CD14-positive monocyte (primary cell): ENCODE results near the gene RAB28. TPM values are rescaled to one million over a fixed set of nuclear protein-coding genes. Genes with fewer than 3 reads are reported as not detected.

ENCODE experiments used
- DNase-seq, 3 donors: peaks; one replicate each; pipeline ENCODE4 v3.0.0-alpha.2; 2011 to 2022
- H2AFZ ChIP-seq: 2 replicates; pipeline ENCODE4 v1.6.0; 2012; ENCODE audit warnings: mild to moderate bottlenecking, low read depth, low read length, inconsistent platforms; ENCODE audit not compliant: insufficient read depth, poor library complexity, severe bottlenecking
- H3K27ac ChIP-seq, 2 donors: 1 replicate in 1 of 2; 2 replicates in 1 of 2; pipeline ENCODE4 v1.5.1; 2012 to 2013; ENCODE audit warnings: low read length in 2 of 2, control low read depth in 1 of 2, inconsistent platforms in 1 of 2, low read depth in 1 of 2, mild to moderate bottlenecking in 1 of 2
- H3K27me3 ChIP-seq, 2 donors: one replicate each; pipeline versions ENCODE4 v1.6.0 to v1.6.1; 2011 to 2013; ENCODE audit warnings: low read length in 2 of 2; ENCODE audit not compliant: control insufficient read depth in 2 of 2, insufficient read depth in 2 of 2
- H3K36me3 ChIP-seq, 2 donors: replicated peaks in 1 of 2; 1 replicate in 1 of 2; 2 replicates in 1 of 2; pipeline versions ENCODE4 v1.5.1 to v1.6.1; 2012 to 2013; ENCODE audit warnings: low read length in 2 of 2, control low read depth in 1 of 2, inconsistent platforms in 1 of 2, mild to moderate bottlenecking in 1 of 2; ENCODE audit not compliant: insufficient read depth in 2 of 2, control insufficient read depth in 1 of 2
- H3K4me1 ChIP-seq, 2 donors: 1 replicate in 1 of 2; 2 replicates in 1 of 2; pipeline versions ENCODE4 v1.5.1 to v1.6.1; 2012 to 2013; ENCODE audit warnings: low read length in 2 of 2, control low read depth in 1 of 2, inconsistent platforms in 1 of 2, mild to moderate bottlenecking in 1 of 2, moderate library complexity in 1 of 2; ENCODE audit not compliant: insufficient read depth in 2 of 2, control insufficient read depth in 1 of 2
- H3K4me2 ChIP-seq: replicated peaks from 2 replicates; pipeline ENCODE3; 2012; ENCODE audit warnings: low read length, moderate library complexity, mild to moderate bottlenecking; ENCODE audit not compliant: poor library complexity, severe bottlenecking; ENCODE audit errors: extremely low read depth
- H3K4me3 ChIP-seq, 3 experiments: fragments of 200-600 bp in 1 of 3; sonication (generic) in 1 of 3; replicated peaks in 1 of 3; 1 replicate in 2 of 3; 2 replicates in 1 of 3; pipeline ENCODE4 v1.5.1; 2011 to 2013; ENCODE audit warnings: low read length in 3 of 3, mild to moderate bottlenecking in 3 of 3, control low read depth in 2 of 3, low read depth in 2 of 3, inconsistent platforms in 1 of 3, moderate library complexity in 1 of 3
- H3K79me2 ChIP-seq: 2 replicates; pipeline ENCODE4 v1.6.0; 2012; ENCODE audit warnings: mild to moderate bottlenecking, control low read depth, inconsistent platforms, low read length, moderate library complexity; ENCODE audit not compliant: insufficient read depth
- H3K9ac ChIP-seq: 2 replicates; pipeline ENCODE4 v1.6.0; 2017; ENCODE audit warnings: low read length, mild to moderate bottlenecking; ENCODE audit not compliant: insufficient read depth, poor library complexity, severe bottlenecking
- H3K9me3 ChIP-seq, 2 donors: replicated peaks in 1 of 2; 1 replicate in 1 of 2; 2 replicates in 1 of 2; pipeline versions ENCODE4 v1.5.1 to v1.6.1; 2012 to 2013; ENCODE audit warnings: low read length in 2 of 2, control low read depth in 1 of 2; ENCODE audit not compliant: control insufficient read depth in 1 of 2, insufficient read depth in 1 of 2
- H4K20me1 ChIP-seq: 2 replicates; pipeline ENCODE4 v1.6.0; 2012; ENCODE audit warnings: mild to moderate bottlenecking, low read length, control low read depth, moderate library complexity; ENCODE audit not compliant: insufficient read depth
- H3K27ac Mint-ChIP-seq, 7 donors: one replicate each; pipeline ENCODE4 v1.8.0; 2020; ENCODE audit warnings: mild to moderate bottlenecking in 7 of 7, mixed read lengths in 7 of 7, moderate library complexity in 6 of 7, inconsistent platforms in 2 of 7
- H3K27me3 Mint-ChIP-seq, 3 donors: one replicate each; pipeline ENCODE4 v1.8.0; 2021 to 2022; ENCODE audit warnings: low read depth in 3 of 3, mild to moderate bottlenecking in 3 of 3, mixed read lengths in 3 of 3, moderate library complexity in 3 of 3, inconsistent platforms in 1 of 3
- H3K36me3 Mint-ChIP-seq, 2 donors: one replicate each; pipeline ENCODE4 v1.8.0; 2020; ENCODE audit warnings: mixed read lengths in 2 of 2, inconsistent platforms in 1 of 2, mild to moderate bottlenecking in 1 of 2
- H3K4me1 Mint-ChIP-seq: one replicate; pipeline ENCODE4 v1.8.0; 2020; ENCODE audit warnings: mild to moderate bottlenecking, mixed read lengths
- H3K4me3 Mint-ChIP-seq, 2 donors: one replicate each; pipeline ENCODE4 v1.8.0; 2020; ENCODE audit warnings: mild to moderate bottlenecking in 2 of 2, mixed read lengths in 2 of 2, moderate library complexity in 1 of 2
- H3K9me3 Mint-ChIP-seq, 7 donors: one replicate each; pipeline ENCODE4 v1.8.0; 2020 to 2022; ENCODE audit warnings: mixed read lengths in 7 of 7, mild to moderate bottlenecking in 6 of 7, moderate library complexity in 6 of 7, inconsistent platforms in 2 of 7
- CTCF ChIP-seq: fragments of 200-600 bp; IDR thresholded peaks from one replicate; pipeline ENCODE4 v1.8.0; 2022; ENCODE audit warnings: antibody characterized with exemption, mild to moderate bottlenecking
- WGBS: methylation state at CpG from one replicate; pipeline ENCODE4 v1.1.5; 2013; ENCODE audit warnings: missing lambda C conversion rate; ENCODE audit not compliant: insufficient coverage; 5-methylcytosine and 5-hydroxymethylcytosine counted together
- intact Hi-C, 2 donors: fragments of 100-400 bp; cut with micrococcal nuclease; formaldehyde crosslinking; loops; one replicate each; pipeline versions ENCODE4 v1.15.0 to v1.15.1; 2023
- polyA plus RNA-seq, 3 donors: library from polyadenylated mRNA; depleted of rRNA in 1 of 3; unstranded in 2 of 3; stranded (reverse) in 1 of 3; fragments of 300-500 nt in 2 of 3; fragments of >200 nt in 1 of 3; fragmentation: Illumina TruSeq in 2 of 3; gene quantifications; 1 replicate in 2 of 3; 2 replicates in 1 of 3; pipeline ENCODE4 v1.2.3, GENCODE V29; 2012 to 2021

RAB28 gene
- polyA plus RNA-seq, 3 donors, result 7.6 to 18.0 (median 17.8) TPM

GRCh38 chr4:13413729-13414437 is 70.3 kb downstream of the RAB28 start:
- H2AFZ ChIP-seq, result no peak overlapping the region
- H3K9ac ChIP-seq, result no peak overlapping the region
- 95% methylated on average over 4 of the region's 6 CpGs for WGBS
- H3K36me3 ChIP-seq, result peaks cover 0 to 8% of the 10 kb centered on the region in 2 donors
- Mint-ChIP-seq H3K27ac (no peak overlapping the region), H3K27me3 (peaks cover 0 to 1% (median 0%) of the 10 kb centered on the region in 3 donors), H3K4me1 (peaks cover 18% of the 10 kb centered on the region), H3K36me3 (peaks cover 20 to 23% of the 10 kb centered on the region in 2 donors), H3K4me3 (no peak overlapping the region), H3K9me3 (peaks cover 14 to 20% (median 18%) of the 10 kb centered on the region in 7 donors)
- peaks cover 4 to 10% of the 10 kb centered on the region in 2 donors for H3K4me1 ChIP-seq
- DNase-seq, result no peak
- H3K27me3 ChIP-seq, result no peaks in the 10 kb centered on the region
- no peak overlapping the region for H3K27ac ChIP-seq
- peaks cover 12 to 16% of the 10 kb centered on the region in 2 donors for H3K9me3 ChIP-seq
- intact Hi-C loops, result no loop called here
- no peak overlapping the region for H3K4me2 ChIP-seq
- no peak overlapping the region for H3K4me3 ChIP-seq
- TF ChIP-seq CTCF, result no peak
- no peaks in the 10 kb centered on the region for H3K79me2 ChIP-seq
- no peaks in the 10 kb centered on the region for H4K20me1 ChIP-seq

GRCh38 chr4:13411942-13412341 is 72.2 kb downstream of the RAB28 start:
- 100% methylated on average over 1 of the region's 2 CpGs for WGBS
- H3K27ac Mint-ChIP-seq, result peak overlapping the region in 2 of 7 donors; percentile 27 to 53
- Histone ChIP-seq H3K4me2 (no peak overlapping the region), H3K9me3 (peaks cover 8 to 10% of the 10 kb centered on the region in 2 donors), H3K79me2 (no peaks in the 10 kb centered on the region), H4K20me1 (no peaks in the 10 kb centered on the region), H3K27ac (no peak overlapping the region), H3K4me1 (peaks cover 4 to 10% of the 10 kb centered on the region in 2 donors), H2AFZ (no peak overlapping the region), H3K27me3 (no peaks in the 10 kb centered on the region), H3K4me3 (no peak overlapping the region), H3K9ac (no peak overlapping the region), H3K36me3 (peaks cover 0 to 3% of the 10 kb centered on the region in 2 donors)
- peak overlapping the region in 1 of 2 donors; percentile 84 for H3K4me3 Mint-ChIP-seq
- no peak for DNase-seq
- H3K27me3 Mint-ChIP-seq, result peaks cover 0 to 1% (median 0%) of the 10 kb centered on the region in 3 donors
- TF ChIP-seq CTCF, result no peak
- H3K9me3 Mint-ChIP-seq, result peaks cover 8 to 18% (median 14%) of the 10 kb centered on the region in 7 donors
- intact Hi-C loops, result no loop called here
- peaks cover 18% of the 10 kb centered on the region for H3K4me1 Mint-ChIP-seq
- peaks cover 11 to 14% of the 10 kb centered on the region in 2 donors for H3K36me3 Mint-ChIP-seq
